ENCODE measurements around the gene TRMT10A.

The TRMT10A gene

GRCh38 chr4:99504804-99505502 is 58.9 kb downstream of the TRMT10A start:
- H3K4me3 ChIP-seq (ENCODE audit: low read depth, low read length): no peak overlapping the region
- DNase-seq (ENCODE audit: low read depth): peak; percentile 14
- TF ChIP-seq MYC (IDR thresholded peaks at IDR 0.05; ENCODE audit: low read depth, low read length) (no peak), CTCF (IDR thresholded peaks at IDR 0.05; ENCODE audit: low read depth, low read length) (no peak), MAX (IDR thresholded peaks at IDR 0.05; ENCODE audit: low read depth, low read length) (no peak), POLR2A (IDR thresholded peaks at IDR 0.05; ENCODE audit: extremely low read depth, insufficient read length) (no peak)
